Neuronal stem cell (in vitro differentiated cells): ENCODE data around the gene TMBIM4.

Experiments used
- DNase-seq: peaks from one replicate; pipeline ENCODE4 v3.0.0-alpha.2; 2013; ENCODE audit warnings: low spot score
- H2AFZ ChIP-seq: one replicate; pipeline ENCODE4 v1.6.1; 2013; ENCODE audit warnings: mild to moderate bottlenecking, low read length, inconsistent platforms
- H2AK5ac ChIP-seq: 2 replicates; pipeline ENCODE4 v1.6.1; 2013; ENCODE audit warnings: low read depth, mild to moderate bottlenecking, inconsistent platforms, low read length, moderate library complexity, mixed read lengths
- H2BK120ac ChIP-seq: 2 replicates; pipeline ENCODE4 v1.6.1; 2013; ENCODE audit warnings: low read depth, mild to moderate bottlenecking, inconsistent platforms, low read length, moderate library complexity, mixed read lengths
- H2BK12ac ChIP-seq: one replicate; pipeline ENCODE4 v1.6.1; 2013; ENCODE audit warnings: low read length, inconsistent platforms
- H2BK15ac ChIP-seq: 2 replicates; pipeline ENCODE4 v1.6.1; 2013; ENCODE audit warnings: mild to moderate bottlenecking, low read length, inconsistent platforms, mixed read lengths
- H2BK5ac ChIP-seq: one replicate; pipeline ENCODE4 v1.6.1; 2013; ENCODE audit warnings: inconsistent platforms, mild to moderate bottlenecking, low read length, moderate library complexity
- H3K14ac ChIP-seq: one replicate; pipeline ENCODE4 v1.6.1; 2013; ENCODE audit warnings: low read length, inconsistent platforms
- H3K18ac ChIP-seq: 2 replicates; pipeline ENCODE4 v1.6.1; 2013; ENCODE audit warnings: low read length, inconsistent platforms
- H3K23ac ChIP-seq: 2 replicates; pipeline ENCODE4 v1.6.1; 2013; ENCODE audit warnings: low read depth, mild to moderate bottlenecking, mixed read lengths, low read length, inconsistent platforms; ENCODE audit not compliant: poor library complexity
- H3K27ac ChIP-seq: replicated peaks from 3 replicates; pipeline ENCODE4 v1.5.1; 2013; ENCODE audit warnings: low read length, inconsistent platforms
- H3K27me3 ChIP-seq, 3 experiments: 2 replicates each; pipeline ENCODE4 v1.6.1; 2013; ENCODE audit warnings: low read length in 3 of 3, mild to moderate bottlenecking in 2 of 3, inconsistent platforms in 1 of 3, low read depth in 1 of 3, mixed read lengths in 1 of 3, moderate library complexity in 1 of 3; ENCODE audit not compliant: control insufficient read depth in 3 of 3, insufficient read depth in 3 of 3
- H3K36me3 ChIP-seq, 2 donors: replicated peaks in 1 of 2; 2 replicates each; pipeline ENCODE4 v1.6.1; 2013; ENCODE audit warnings: low read length in 2 of 2; ENCODE audit not compliant: control insufficient read depth in 2 of 2, insufficient read depth in 2 of 2
- H3K4ac ChIP-seq: 2 replicates; pipeline ENCODE4 v1.6.1; 2013; ENCODE audit warnings: inconsistent platforms, mild to moderate bottlenecking, low read length, moderate library complexity
- H3K4me1 ChIP-seq, 2 donors: 1 replicate in 1 of 2; 2 replicates in 1 of 2; pipeline ENCODE4 v1.6.1; 2013; ENCODE audit warnings: low read length in 2 of 2, low read depth in 1 of 2; ENCODE audit not compliant: control insufficient read depth in 2 of 2, insufficient read depth in 1 of 2
- H3K4me2 ChIP-seq: one replicate; pipeline ENCODE4 v1.6.1; 2013; ENCODE audit warnings: mild to moderate bottlenecking, low read length, inconsistent platforms; ENCODE audit not compliant: insufficient read depth, poor library complexity, severe bottlenecking
- H3K4me3 ChIP-seq, 2 donors: 2 replicates each; pipeline ENCODE4 v1.5.1; 2013; ENCODE audit warnings: low read length in 2 of 2, mild to moderate bottlenecking in 2 of 2, inconsistent platforms in 1 of 2, moderate library complexity in 1 of 2
- H3K79me1 ChIP-seq: one replicate; pipeline ENCODE4 v1.6.1; 2013; ENCODE audit warnings: low read depth, mild to moderate bottlenecking, inconsistent platforms, low read length, moderate library complexity
- H3K9ac ChIP-seq: one replicate; pipeline ENCODE4 v1.6.1; 2013; ENCODE audit warnings: mild to moderate bottlenecking, low read depth, low read length, inconsistent platforms; ENCODE audit not compliant: poor library complexity
- H3K9me3 ChIP-seq, 2 donors: replicated peaks in 1 of 2; 2 replicates each; pipeline versions ENCODE3 to v1.6.1; 2013; ENCODE audit warnings: low read length in 2 of 2, mild to moderate bottlenecking in 2 of 2, inconsistent platforms in 1 of 2, low read depth in 1 of 2, mixed read lengths in 1 of 2, moderate library complexity in 1 of 2; ENCODE audit not compliant: control insufficient read depth in 2 of 2, insufficient read depth in 1 of 2
- H4K8ac ChIP-seq: one replicate; pipeline ENCODE4 v1.6.1; 2013; ENCODE audit warnings: low read depth, mild to moderate bottlenecking, inconsistent platforms, low read length, moderate library complexity
- H4K91ac ChIP-seq: one replicate; pipeline ENCODE4 v1.6.1; 2013; ENCODE audit warnings: low read length, low read depth, mild to moderate bottlenecking, inconsistent platforms; ENCODE audit not compliant: poor library complexity
- WGBS, 2 donors: extraction: QIAGEN DNeasy Blood & Tissue Kit; methylation state at CpG; one replicate each; pipeline ENCODE4 v1.1.7; 2013; ENCODE audit warnings: missing lambda C conversion rate in 2 of 2, mixed read lengths in 1 of 2; ENCODE audit not compliant: insufficient read length in 2 of 2, insufficient replicate concordance in 1 of 2; ENCODE audit errors: extremely low coverage in 2 of 2; 5-methylcytosine and 5-hydroxymethylcytosine counted together

Gene TMBIM4

GRCh38 chr12:66194122-66194521, 24.3 kb upstream of the TMBIM4 start:
- no peak overlapping the region for H3K4me2 ChIP-seq

DNA sequence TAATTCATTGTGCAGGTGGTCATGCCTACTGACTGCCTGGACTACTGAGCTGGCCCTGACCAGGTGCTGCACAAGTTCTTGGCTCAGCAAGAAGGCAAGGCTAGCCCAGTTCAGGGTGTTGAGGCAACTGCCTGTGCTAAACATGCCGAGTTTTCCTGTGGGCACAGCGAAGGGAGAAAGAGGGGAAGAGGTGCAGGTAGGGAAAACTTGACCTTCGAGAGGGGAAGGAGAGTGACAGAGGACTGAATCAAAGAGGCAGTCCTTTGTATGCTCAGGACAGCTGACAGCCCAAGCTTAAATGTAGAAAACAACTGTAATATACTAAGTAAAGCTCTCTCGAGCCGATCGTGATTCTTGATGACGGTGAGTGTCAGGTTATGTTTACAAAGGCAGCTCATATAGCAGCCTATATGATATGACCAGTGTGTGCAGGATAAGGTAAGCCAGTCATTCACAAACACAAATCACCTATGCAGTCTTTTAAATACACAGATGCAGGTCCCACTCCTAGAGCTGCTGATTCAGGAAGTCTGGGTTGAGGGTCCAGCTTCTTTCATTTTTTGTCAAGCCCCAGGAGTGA, 21.8 kb upstream of the TMBIM4 start:
- Histone ChIP-seq H3K27me3 (peaks cover 5 to 57% (median 21%) of the 10 kb centered on the region in 3 experiments), H3K4me3 (no peak overlapping the region), H4K91ac (no peak overlapping the region), H3K23ac (no peak overlapping the region), H2BK5ac (no peak overlapping the region), H3K9ac (no peak overlapping the region), H3K4me1 (peaks cover 0 to 3% of the 10 kb centered on the region in 2 donors), H3K4ac (no peak overlapping the region), H2BK12ac (no peak overlapping the region), H3K18ac (no peak overlapping the region), H3K36me3 (no peaks in the 10 kb centered on the region), H3K14ac (no peak overlapping the region), H3K4me2 (no peak overlapping the region), H3K9me3 (peaks cover 0 to 8% of the 10 kb centered on the region in 2 donors), H2BK120ac (no peak overlapping the region), H2BK15ac (no peak overlapping the region), H2AFZ (no peak overlapping the region), H3K27ac (no peak overlapping the region), H4K8ac (no peak overlapping the region), H2AK5ac (no peak overlapping the region), H3K79me1 (no peaks in the 10 kb centered on the region)
- DNase-seq, result no peak
- no CpG with 5 or more reads among the region's 7 CpGs for WGBS, 2 donors

More at GRCh38 chr12:66194122-66194521, 24.3 kb upstream of the TMBIM4 start:
- peaks cover 0 to 3% of the 10 kb centered on the region in 2 donors for H3K9me3 ChIP-seq
- H3K18ac ChIP-seq, result no peak overlapping the region
- DNase-seq, result no peak
- no peak overlapping the region for H2BK120ac ChIP-seq
- H3K4ac ChIP-seq, result no peak overlapping the region
- H3K4me3 ChIP-seq, result no peak overlapping the region
- H3K79me1 ChIP-seq, result no peaks in the 10 kb centered on the region
- H3K9ac ChIP-seq, result no peak overlapping the region
- H2AK5ac ChIP-seq, result no peak overlapping the region
- H3K27me3 ChIP-seq, result peaks cover 0 to 40% (median 10%) of the 10 kb centered on the region in 3 experiments
- no peak overlapping the region for H2BK5ac ChIP-seq
- H2AFZ ChIP-seq, result no peak overlapping the region
- H3K27ac ChIP-seq, result no peak overlapping the region
- H3K23ac ChIP-seq, result no peak overlapping the region
- H3K36me3 ChIP-seq, result no peaks in the 10 kb centered on the region
- no peak overlapping the region for H4K8ac ChIP-seq
- H2BK12ac ChIP-seq, result no peak overlapping the region
- WGBS, 2 donors, result no CpG with 5 or more reads among the region's 2 CpGs
- H3K4me1 ChIP-seq, result no peaks in the 10 kb centered on the region
- H4K91ac ChIP-seq, result no peak overlapping the region
- no peak overlapping the region for H3K14ac ChIP-seq
- no peak overlapping the region for H2BK15ac ChIP-seq

DNA sequence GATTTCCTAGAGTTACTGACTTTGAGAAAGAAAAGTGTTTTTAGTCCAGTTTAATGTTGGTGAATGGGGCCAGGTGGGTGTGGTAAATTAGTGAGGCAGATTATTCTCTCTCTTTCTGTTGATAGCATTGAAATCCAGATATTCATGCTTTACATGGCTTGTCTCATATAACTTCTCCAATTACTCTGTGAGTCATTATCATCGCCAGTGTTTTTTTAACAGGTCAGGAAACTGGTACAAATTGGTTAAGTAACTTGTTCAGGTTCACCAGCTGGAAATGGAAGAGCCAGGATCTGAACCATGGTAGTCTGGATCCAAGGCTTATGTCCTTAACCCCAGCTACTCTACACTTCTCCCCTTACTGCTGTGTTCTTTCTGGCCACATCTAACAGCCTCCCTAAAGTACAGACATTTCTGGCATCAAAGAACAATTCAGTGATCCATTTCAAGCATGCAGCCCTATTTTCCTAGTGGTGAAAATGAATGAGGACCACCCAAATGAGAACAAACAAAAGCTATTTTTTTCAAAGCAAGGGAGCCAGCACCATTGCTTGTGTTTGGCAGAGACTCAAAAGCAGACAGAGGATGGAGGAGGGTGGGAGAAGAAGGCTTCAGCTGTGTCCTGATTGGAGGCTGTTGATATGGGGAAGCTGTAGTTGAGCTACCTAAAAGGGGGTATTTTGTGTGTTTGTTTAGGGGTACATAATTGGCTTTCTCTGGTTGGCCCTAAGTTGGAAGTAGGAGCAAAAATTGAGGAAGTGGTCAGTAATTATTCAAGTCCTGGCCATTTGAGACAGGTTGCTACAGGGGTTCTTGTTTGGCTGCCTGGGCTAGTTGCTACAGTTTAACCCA, 20.9 kb upstream of the TMBIM4 start:
- H3K9ac ChIP-seq, result no peak overlapping the region
- no peak overlapping the region for H2BK12ac ChIP-seq
- no peak overlapping the region for H3K4me2 ChIP-seq
- no peak overlapping the region for H3K23ac ChIP-seq
- H4K8ac ChIP-seq, result no peak overlapping the region
- no peak overlapping the region for H3K4me3 ChIP-seq
- no peak overlapping the region for H3K4ac ChIP-seq
- peaks cover 0 to 8% of the 10 kb centered on the region in 2 donors for H3K9me3 ChIP-seq
- no peaks in the 10 kb centered on the region for H3K79me1 ChIP-seq
- H2AK5ac ChIP-seq, result no peak overlapping the region
- WGBS, 2 donors, result no CpG with 5 or more reads among the region's 1 CpG
- H3K36me3 ChIP-seq, result no peaks in the 10 kb centered on the region
- no peak overlapping the region for H3K14ac ChIP-seq
- no peak overlapping the region for H2AFZ ChIP-seq
- peaks cover 0 to 3% of the 10 kb centered on the region in 2 donors for H3K4me1 ChIP-seq
- H2BK120ac ChIP-seq, result no peak overlapping the region
- no peak for DNase-seq
- no peak overlapping the region for H3K18ac ChIP-seq
- H2BK5ac ChIP-seq, result no peak overlapping the region
- H4K91ac ChIP-seq, result no peak overlapping the region
- peaks cover 5 to 57% (median 21%) of the 10 kb centered on the region in 3 experiments for H3K27me3 ChIP-seq
- no peak overlapping the region for H2BK15ac ChIP-seq
- H3K27ac ChIP-seq, result no peak overlapping the region

DNA sequence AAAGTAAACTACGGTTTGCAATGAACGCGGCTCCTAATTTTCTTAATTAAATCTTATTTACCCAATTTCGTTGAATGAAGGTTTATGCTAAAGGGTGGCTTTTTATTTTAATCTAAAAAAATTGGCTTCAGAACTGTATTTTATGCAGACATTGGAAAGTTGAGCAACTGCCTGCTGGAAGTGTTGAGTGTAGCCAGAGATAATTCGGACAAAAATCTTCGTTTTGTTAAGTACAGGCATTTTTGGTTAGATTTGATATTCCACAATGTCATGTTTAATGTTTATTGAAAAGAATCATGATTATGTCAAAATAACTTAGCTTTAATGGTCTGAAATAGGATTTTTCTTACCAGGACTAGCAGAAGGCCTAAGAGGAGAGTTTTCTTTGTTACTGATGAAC, 20.1 kb upstream of the TMBIM4 start:
- Histone ChIP-seq H2BK12ac (no peak overlapping the region), H3K9me3 (peaks cover 0 to 8% of the 10 kb centered on the region in 2 donors), H3K4me2 (no peak overlapping the region), H4K8ac (no peak overlapping the region), H3K14ac (no peak overlapping the region), H3K23ac (no peak overlapping the region), H3K4me3 (no peak overlapping the region), H3K79me1 (no peaks in the 10 kb centered on the region), H3K18ac (no peak overlapping the region), H2AFZ (no peak overlapping the region), H2BK5ac (no peak overlapping the region), H3K36me3 (no peaks in the 10 kb centered on the region), H3K27ac (no peak overlapping the region), H2BK15ac (no peak overlapping the region), H2AK5ac (no peak overlapping the region), H3K9ac (no peak overlapping the region), H3K27me3 (peaks cover 5 to 51% (median 21%) of the 10 kb centered on the region in 3 experiments), H4K91ac (no peak overlapping the region), H2BK120ac (no peak overlapping the region), H3K4ac (no peak overlapping the region), H3K4me1 (peaks cover 0 to 3% of the 10 kb centered on the region in 2 donors)
- no peak for DNase-seq
- WGBS, 2 donors, result no CpG with 5 or more reads among the region's 6 CpGs
